Breast epithelium (tissue), 4 donors: ENCODE measurements around the gene KIF21B. TPM values are rescaled to one million over a fixed set of nuclear protein-coding genes. Genes with fewer than 3 reads are reported as not detected.
"Not testable (repeated sequence)": the region's sequence is repeated elsewhere in the genome, so short reads cannot be mapped to it uniquely, and the experiment has no call there.

ENCODE experiments used
- DNase-seq, 2 donors: peaks; one replicate each; pipeline ENCODE4 v3.0.0-alpha.2; 2019; ENCODE audit warnings: low spot score in 2 of 2
- H3K27ac ChIP-seq, 2 donors: fragments of 200-600 bp; sonication (generic) in 1 of 2; one replicate each; pipeline ENCODE4 v1.5.1; 2016 to 2019; ENCODE audit warnings: mild to moderate bottlenecking in 1 of 2
- H3K27me3 ChIP-seq, 2 donors: fragments of 200-600 bp; sonication (generic) in 1 of 2; one replicate each; pipeline versions ENCODE4 v1.5.1 to v1.6.0; 2017 to 2019; ENCODE audit warnings: control low read depth in 1 of 2, mild to moderate bottlenecking in 1 of 2
- H3K36me3 ChIP-seq: fragments of 200-600 bp; one replicate; pipeline ENCODE4 v1.5.1; 2019
- H3K4me1 ChIP-seq, 2 donors: fragments of 200-600 bp; sonication (generic); one replicate each; pipeline ENCODE4 v1.5.1; 2016 to 2019; ENCODE audit warnings: control low read depth in 1 of 2
- H3K4me3 ChIP-seq, 3 donors: fragments of 200-600 bp; sonication (generic); 1 replicate in 2 of 3; 2 replicates in 1 of 3; pipeline ENCODE4 v1.5.1; 2016 to 2019; ENCODE audit warnings: mild to moderate bottlenecking in 3 of 3, moderate library complexity in 2 of 3
- H3K9me3 ChIP-seq, 2 donors: fragments of 200-600 bp; sonication (generic) in 1 of 2; one replicate each; pipeline ENCODE4 v1.5.1; 2016 to 2019; ENCODE audit warnings: control low read depth in 1 of 2
- CTCF ChIP-seq, 3 donors: fragments of 450-650 bp; IDR thresholded peaks; one replicate each; pipeline ENCODE4 v1.5.1; 2016 to 2017; ENCODE audit warnings: antibody characterized with exemption in 3 of 3, mild to moderate bottlenecking in 3 of 3, moderate library complexity in 3 of 3
- POLR2A ChIP-seq: fragments of 450-650 bp; IDR thresholded peaks from one replicate; pipeline ENCODE4 v1.6.1; 2016; ENCODE audit warnings: antibody characterized with exemption, mild to moderate bottlenecking, moderate library complexity
- POLR2AphosphoS5 ChIP-seq, 3 donors: sonication (generic); formaldehyde crosslinking; IDR thresholded peaks; one replicate each; pipeline ENCODE4 v1.6.1; 2017; ENCODE audit warnings: antibody characterized with exemption in 3 of 3
- intact Hi-C: fragments of 100-400 bp; cut with DNase I; formaldehyde crosslinking; loops from one replicate; pipeline ENCODE4 v1.15.1; 2023; ENCODE audit warnings: low total_unique reads
- total RNA-seq, 3 donors: library from RNA; depleted of rRNA; stranded (reverse); fragments of >200 nt; gene quantifications; one replicate each; pipeline ENCODE4 v1.1.0, GENCODE V29; 2016

Gene KIF21B
- total RNA-seq, 3 donors from 2014 or later = 0.96 to 2.6 (median 1.3) TPM

GRCh38 chr1:200968469-200969410, 54.8 kb downstream of the KIF21B start:
- no peaks in the 10 kb centered on the region for H3K36me3 ChIP-seq
- DNase-seq = no peak
- H3K4me1 ChIP-seq = no peaks in the 10 kb centered on the region
- no peaks in the 10 kb centered on the region for H3K9me3 ChIP-seq
- H3K4me3 ChIP-seq = no peak overlapping the region
- no peak overlapping the region for H3K27ac ChIP-seq
- intact Hi-C loops = no loop called here
- TF ChIP-seq POLR2A (no peak), CTCF (IDR thresholded peaks at IDR 0.05) (no peak), POLR2AphosphoS5 (IDR thresholded peaks at IDR 0.05) (no peak)
- no peaks in the 10 kb centered on the region for H3K27me3 ChIP-seq

GRCh38 chr1:200967693-200968468, 55.6 kb downstream of the KIF21B start:
- Histone ChIP-seq H3K27ac (no peak overlapping the region), H3K36me3 (no peaks in the 10 kb centered on the region), H3K4me3 (no peak overlapping the region), H3K4me1 (no peaks in the 10 kb centered on the region), H3K27me3 (no peaks in the 10 kb centered on the region), H3K9me3 (no peaks in the 10 kb centered on the region)
- no peak for TF ChIP-seq CTCF (IDR thresholded peaks at IDR 0.05)
- no peak for TF ChIP-seq POLR2A
- no peak for TF ChIP-seq POLR2AphosphoS5 (IDR thresholded peaks at IDR 0.05)
- intact Hi-C loops = no loop called here
- DNase-seq = no peak

DNA sequence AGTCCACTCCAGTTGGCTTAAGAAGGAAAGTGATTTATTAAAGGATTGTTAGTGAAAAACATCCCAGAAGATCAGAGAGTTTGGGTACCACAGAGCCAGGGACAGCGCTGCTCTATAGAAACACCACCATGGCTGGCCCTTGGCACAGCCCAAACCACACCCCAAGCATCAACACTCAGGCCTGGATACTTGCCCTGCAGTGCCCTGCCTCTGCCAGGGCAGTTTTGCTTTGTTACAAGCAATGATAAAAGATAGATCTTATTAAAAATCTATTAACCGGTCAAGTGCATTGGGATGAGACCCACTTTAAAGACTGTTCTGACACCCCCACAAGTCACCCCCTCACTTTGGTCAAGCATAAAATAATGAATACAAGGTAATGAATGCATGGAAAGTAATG, 56.6 kb downstream of the KIF21B start:
- TF ChIP-seq POLR2AphosphoS5 (IDR thresholded peaks at IDR 0.05) (no peak), POLR2A (no peak), CTCF (IDR thresholded peaks at IDR 0.05) (no peak)
- H3K36me3 ChIP-seq = no peaks in the 10 kb centered on the region
- no peaks in the 10 kb centered on the region for H3K9me3 ChIP-seq
- H3K27me3 ChIP-seq = no peaks in the 10 kb centered on the region
- DNase-seq = no peak
- H3K27ac ChIP-seq = no peak overlapping the region
- H3K4me3 ChIP-seq = no peak overlapping the region
- intact Hi-C loops = no loop called here
- no peaks in the 10 kb centered on the region for H3K4me1 ChIP-seq

GRCh38 chr1:200965111-200965805, 58.3 kb downstream of the KIF21B start:
- Histone ChIP-seq H3K27ac (no peak overlapping the region), H3K27me3 (no peaks in the 10 kb centered on the region), H3K4me3 (no peak overlapping the region), H3K4me1 (no peaks in the 10 kb centered on the region), H3K9me3 (no peaks in the 10 kb centered on the region), H3K36me3 (no peaks in the 10 kb centered on the region)
- TF ChIP-seq CTCF (IDR thresholded peaks at IDR 0.05) = no peak
- intact Hi-C loops = no loop called here
- no peak for DNase-seq

- DNase-seq, H3K4me1 ChIP-seq, H3K9me3 ChIP-seq, H3K36me3 ChIP-seq, H3K27me3 ChIP-seq, H3K27ac ChIP-seq, intact Hi-C loops, H3K4me3 ChIP-seq: not testable (repeated sequence)
Observed at GRCh38 chr1:200963888-200964287, 59.6 kb downstream of the KIF21B start.
